Measurements from ENCODE around the gene NLGN2.
A peak's percentile ranks its signal among the peaks of the same experiment; 100 is the strongest.

Gene NLGN2

GRCh38 chr17:7414837-7415236, 7.2 kb downstream of the NLGN2 start:
- no peak for DNase-seq

GRCh38 chr17:7415784-7416183, 8.1 kb downstream of the NLGN2 start:
- no peak for DNase-seq

- no peak for DNase-seq
Observed at GRCh38 chr17:7416323-7416722, 8.7 kb downstream of the NLGN2 start.

- no peak for DNase-seq
Observed at GRCh38 chr17:7417056-7417655, 9.5 kb downstream of the NLGN2 start.

GRCh38 chr17:7418472-7419152, 11.0 kb downstream of the NLGN2 start:
- peak in 1 of 14 donors; percentile 16 for DNase-seq

GRCh38 chr17:7419819-7420610, 12.4 kb downstream of the NLGN2 start, which contains the start of gene SPEM1:
Gene SPEM1, plus strand, starts transcription at chr17:7420324. Its CDS starts 61 bp downstream, at chr17:7420385.
- DNase-seq: no peak

- DNase-seq: no peak
Observed at GRCh38 chr17:7421186-7421585, 13.5 kb downstream of the NLGN2 start.

GRCh38 chr17:7423679-7424078, 16.0 kb downstream of the NLGN2 start:
- no peak for DNase-seq

GRCh38 chr17:7425316-7425715, 17.7 kb downstream of the NLGN2 start, which contains the start of gene SPEM2:
Gene SPEM2, plus strand, starts transcription at chr17:7425616. Its CDS starts 73 bp downstream, at chr17:7425689.
- DNase-seq: no peak

- DNase-seq: no peak
Observed at GRCh38 chr17:7425756-7426155, 18.1 kb downstream of the NLGN2 start.

GRCh38 chr17:7426203-7426863, 18.7 kb downstream of the NLGN2 start:
- no peak for DNase-seq

GRCh38 chr17:7426896-7427489, 19.3 kb downstream of the NLGN2 start:
- DNase-seq: no peak

- no peak for DNase-seq
Observed at GRCh38 chr17:7427549-7427948, 19.9 kb downstream of the NLGN2 start.

- DNase-seq: no peak
Observed at GRCh38 chr17:7428557-7428956, 20.9 kb downstream of the NLGN2 start, which contains the start of gene SPEM3. Gene SPEM3, plus strand, starts transcription at chr17:7428857. Its CDS starts 46 bp downstream, at chr17:7428903.

GRCh38 chr17:7429722-7430121, 22.1 kb downstream of the NLGN2 start:
- DNase-seq: no peak

- no peak for DNase-seq
Observed at GRCh38 chr17:7431231-7431630, 23.6 kb downstream of the NLGN2 start.

GRCh38 chr17:7432296-7432695, 24.7 kb downstream of the NLGN2 start:
- no peak for DNase-seq

- peak in 3 of 14 donors; percentile 30 to 35 (median 32) for DNase-seq
Observed at GRCh38 chr17:7435676-7436555, 28.3 kb downstream of the NLGN2 start.

- DNase-seq: peak in 9 of 14 donors; percentile 15 to 81 (median 43)
Observed at GRCh38 chr17:7436556-7437368, 29.1 kb downstream of the NLGN2 start.

- DNase-seq: peak in 1 of 14 donors; percentile 44
Observed at GRCh38 chr17:7437369-7437863, 29.8 kb downstream of the NLGN2 start.
